ENCODE measurements around the gene FNDC11.

Gene FNDC11

GRCh38 chr20:63541371-63541770 is 12.6 kb upstream of the FNDC11 start:
- DNase-seq = no peak

GRCh38 chr20:63542031-63542559 is 11.9 kb upstream of the FNDC11 start:
- no peak for DNase-seq

GRCh38 chr20:63542696-63543095 is 11.3 kb upstream of the FNDC11 start:
- no peak for DNase-seq

GRCh38 chr20:63543131-63543530 is 10.8 kb upstream of the FNDC11 start:
- no peak for DNase-seq

- no peak for DNase-seq
These were observed 10.2 kb upstream of the FNDC11 start for GRCh38 chr20:63543733-63544132.

- DNase-seq = no peak
These were observed 9.6 kb upstream of the FNDC11 start for GRCh38 chr20:63544241-63544957.

- DNase-seq = no peak
These were observed 8.9 kb upstream of the FNDC11 start for GRCh38 chr20:63544958-63545516.

- no peak for DNase-seq
These were observed 8.1 kb upstream of the FNDC11 start for GRCh38 chr20:63545814-63546213.

- no peak for DNase-seq
These were observed 7.6 kb upstream of the FNDC11 start for GRCh38 chr20:63546256-63546955.

GRCh38 chr20:63546956-63547724 is 6.8 kb upstream of the FNDC11 start:
- no peak for DNase-seq

- DNase-seq = no peak
These were observed 6.1 kb upstream of the FNDC11 start, which contains the start of gene SRMS for GRCh38 chr20:63547725-63548480. Gene SRMS (minus strand): TSS chr20:63547749. CDS start chr20:63547463, 286 bp downstream.

GRCh38 chr20:63548542-63548941 is 5.4 kb upstream of the FNDC11 start:
- no peak for DNase-seq

GRCh38 chr20:63549019-63549418 is 4.9 kb upstream of the FNDC11 start:
- DNase-seq = no peak

GRCh38 chr20:63549679-63550282 is 4.2 kb upstream of the FNDC11 start:
- DNase-seq = no peak

- no peak for DNase-seq
These were observed 2.9 kb upstream of the FNDC11 start for GRCh38 chr20:63551068-63551467.

- peak; percentile 54 to 64 for DNase-seq
These were observed 1.3 kb upstream of the FNDC11 start for GRCh38 chr20:63552481-63553249.

GRCh38 chr20:63553251-63553932 is 567 bp upstream of the FNDC11 start:
- peak; percentile 89 to 92 for DNase-seq

- DNase-seq = no peak
These were observed 661 bp downstream of the FNDC11 start for GRCh38 chr20:63554361-63555278.
